ENCODE results near the gene VMP1. TPM values are rescaled to one million over a fixed set of nuclear protein-coding genes. Genes with fewer than 3 reads are reported as not detected.

VMP1 gene
- total RNA-seq, 2 experiments from 2014 or later, result 239 to 248 TPM

GRCh38 chr17:59811209-59811608 is 103.8 kb downstream of the VMP1 start:
- CTCF ChIA-PET, result interaction anchor here (0.7 to 1.2 kb wide), 2 partner anchors 13 to 494 kb away, joined by 3 to 6 read pairs; no protein-coding TSS in a partner anchor

DNA sequence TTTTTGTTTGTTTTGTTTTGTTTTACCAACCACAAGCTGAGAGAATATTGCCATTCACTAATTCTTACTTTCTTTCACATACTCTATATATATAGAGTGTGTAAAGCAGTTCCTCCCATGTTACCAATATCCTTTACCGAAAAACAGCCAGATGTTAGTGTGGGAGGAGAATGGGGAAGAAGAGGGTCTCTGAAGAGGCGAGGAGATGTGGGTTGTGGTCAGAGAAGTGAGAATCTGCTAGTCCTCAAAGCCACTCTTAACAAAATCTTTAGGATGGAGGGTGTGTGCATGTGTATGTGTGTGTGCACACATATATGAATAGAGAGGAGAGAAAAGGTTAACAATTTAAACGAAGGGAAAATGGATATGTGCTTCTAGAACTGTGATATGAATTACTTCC is 104.7 kb downstream of the VMP1 start:
- POLR2A ChIA-PET, result no interaction called here
- H3K4me1 Mint-ChIP-seq (ENCODE audit: low read depth), result peaks cover 27% of the 10 kb centered on the region
- H3K36me3 Mint-ChIP-seq (ENCODE audit: low read depth), result peaks cover 31% of the 10 kb centered on the region
- peak overlapping the region; percentile 32 for H3K27ac Mint-ChIP-seq
- no peak overlapping the region for H3K4me3 Mint-ChIP-seq
- TF ChIP-seq, protein P1, sequence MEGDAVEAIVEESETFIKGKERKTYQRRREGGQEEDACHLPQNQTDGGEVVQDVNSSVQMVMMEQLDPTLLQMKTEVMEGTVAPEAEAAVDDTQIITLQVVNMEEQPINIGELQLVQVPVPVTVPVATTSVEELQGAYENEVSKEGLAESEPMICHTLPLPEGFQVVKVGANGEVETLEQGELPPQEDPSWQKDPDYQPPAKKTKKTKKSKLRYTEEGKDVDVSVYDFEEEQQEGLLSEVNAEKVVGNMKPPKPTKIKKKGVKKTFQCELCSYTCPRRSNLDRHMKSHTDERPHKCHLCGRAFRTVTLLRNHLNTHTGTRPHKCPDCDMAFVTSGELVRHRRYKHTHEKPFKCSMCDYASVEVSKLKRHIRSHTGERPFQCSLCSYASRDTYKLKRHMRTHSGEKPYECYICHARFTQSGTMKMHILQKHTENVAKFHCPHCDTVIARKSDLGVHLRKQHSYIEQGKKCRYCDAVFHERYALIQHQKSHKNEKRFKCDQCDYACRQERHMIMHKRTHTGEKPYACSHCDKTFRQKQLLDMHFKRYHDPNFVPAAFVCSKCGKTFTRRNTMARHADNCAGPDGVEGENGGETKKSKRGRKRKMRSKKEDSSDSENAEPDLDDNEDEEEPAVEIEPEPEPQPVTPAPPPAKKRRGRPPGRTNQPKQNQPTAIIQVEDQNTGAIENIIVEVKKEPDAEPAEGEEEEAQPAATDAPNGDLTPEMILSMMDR (IDR thresholded peaks at IDR 0.05), result no peak
- peak; percentile 51 for ATAC-seq
- no peaks in the 10 kb centered on the region for H3K27me3 Mint-ChIP-seq
- no peaks in the 10 kb centered on the region for H3K9me3 Mint-ChIP-seq
- no peak for DNase-seq
- intact Hi-C loops (cut with micrococcal nuclease), result no loop called here
- CTCF ChIA-PET, result interaction anchor here (1.2 kb wide), 1 partner anchor 13 kb away, joined by 6 read pairs; no protein-coding TSS in a partner anchor

More at GRCh38 chr17:59811209-59811608, 103.8 kb downstream of the VMP1 start:
- Mint-ChIP-seq H3K27me3 (no peaks in the 10 kb centered on the region), H3K9me3 (no peaks in the 10 kb centered on the region), H3K4me3 (no peak overlapping the region), H3K27ac (no peak overlapping the region), H3K36me3 (ENCODE audit: low read depth) (peaks cover 31% of the 10 kb centered on the region), H3K4me1 (ENCODE audit: low read depth) (peaks cover 27% of the 10 kb centered on the region)
- POLR2A ChIA-PET, result no interaction called here
- ATAC-seq, result no peak
- no peak for DNase-seq
- intact Hi-C loops (cut with micrococcal nuclease), result no loop called here
- TF ChIP-seq, protein P1 (IDR thresholded peaks at IDR 0.05), result no peak

DNA sequence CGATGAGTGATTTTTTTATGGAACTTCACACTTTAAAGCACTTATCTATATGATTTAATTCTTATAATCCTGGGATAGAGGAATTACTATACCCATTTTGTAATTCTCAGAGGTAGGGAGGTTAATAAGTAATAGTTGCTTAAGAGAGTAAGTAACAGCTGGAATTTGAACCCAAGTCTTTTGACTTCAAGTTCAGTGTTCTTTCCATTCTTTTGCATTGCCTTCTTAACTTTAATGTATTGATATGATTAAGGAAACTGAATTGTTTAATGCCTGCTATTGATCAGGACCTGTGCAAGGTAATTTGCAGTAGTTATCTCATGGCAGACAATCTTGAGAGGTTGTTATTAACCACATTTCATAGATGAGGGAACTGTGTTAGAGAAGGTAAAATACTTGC is 106.8 kb downstream of the VMP1 start:
- ChIA-PET POLR2A (interaction anchor here (1.0 to 1.3 kb wide), 3 partner anchors 12 to 25 kb away, joined by 3 to 5 read pairs (median 4); no protein-coding TSS in a partner anchor), CTCF (interaction anchor here (1.0 kb wide), 1 partner anchor 45 kb away, joined by 5 read pairs; no protein-coding TSS in a partner anchor)
- peak overlapping the region; percentile 30 for H3K27ac Mint-ChIP-seq

GRCh38 chr17:59814685-59815084 is 107.2 kb downstream of the VMP1 start:
- DNase-seq (no peak), ATAC-seq (no peak)
- Mint-ChIP-seq H3K4me3 (no peak overlapping the region), H3K27me3 (no peaks in the 10 kb centered on the region), H3K4me1 (ENCODE audit: low read depth) (peaks cover 22% of the 10 kb centered on the region), H3K36me3 (ENCODE audit: low read depth) (peaks cover 26% of the 10 kb centered on the region), H3K27ac (peak overlapping the region; percentile 34), H3K9me3 (no peaks in the 10 kb centered on the region)
- ChIA-PET CTCF (interaction anchor here (1.0 kb wide), 1 partner anchor 45 kb away, joined by 5 read pairs; no protein-coding TSS in a partner anchor), POLR2A (interaction anchor here (0.7 to 1.3 kb wide), 4 partner anchors 12 to 25 kb away, joined by 3 to 5 read pairs (median 4); no protein-coding TSS in a partner anchor)
- TF ChIP-seq, protein P1 (IDR thresholded peaks at IDR 0.05), result no peak
- intact Hi-C loops (cut with micrococcal nuclease), result no loop called here

More for the DNA sequence above, 106.8 kb downstream of the VMP1 start:
- no peaks in the 10 kb centered on the region for H3K27me3 Mint-ChIP-seq
- ATAC-seq (no peak), DNase-seq (no peak)
- peaks cover 26% of the 10 kb centered on the region for H3K36me3 Mint-ChIP-seq (ENCODE audit: low read depth)
- H3K9me3 Mint-ChIP-seq, result no peaks in the 10 kb centered on the region
- no peak overlapping the region for H3K4me3 Mint-ChIP-seq
- peaks cover 22% of the 10 kb centered on the region for H3K4me1 Mint-ChIP-seq (ENCODE audit: low read depth)
- TF ChIP-seq, protein P1 (IDR thresholded peaks at IDR 0.05), result no peak
- intact Hi-C loops (cut with micrococcal nuclease), result no loop called here

DNA sequence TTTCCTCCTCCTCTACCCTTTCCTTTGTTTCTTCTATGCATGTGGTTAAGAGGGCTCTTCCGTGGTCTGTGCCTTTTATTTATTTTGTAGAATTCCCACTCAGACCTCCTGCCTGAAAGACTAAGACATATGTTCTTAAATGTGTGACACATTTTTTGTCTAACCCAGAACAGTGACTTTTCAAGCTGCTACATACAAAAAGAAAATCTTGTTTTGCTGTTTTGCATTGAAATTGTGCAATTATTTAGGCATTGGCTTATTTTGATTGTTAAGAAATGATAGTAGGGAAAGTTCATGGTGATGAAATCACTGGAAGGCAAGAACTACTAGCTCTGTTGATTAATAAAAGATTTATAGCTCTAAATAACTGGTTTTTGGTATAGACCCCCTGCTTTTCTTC is 108.5 kb downstream of the VMP1 start:
- Mint-ChIP-seq H3K27me3 (no peaks in the 10 kb centered on the region), H3K4me1 (ENCODE audit: low read depth) (peaks cover 31% of the 10 kb centered on the region), H3K27ac (peak overlapping the region; percentile 4), H3K9me3 (no peaks in the 10 kb centered on the region), H3K36me3 (ENCODE audit: low read depth) (peaks cover 35% of the 10 kb centered on the region), H3K4me3 (no peak overlapping the region)
- TF ChIP-seq, protein P1 (IDR thresholded peaks at IDR 0.05), result no peak
- ChIA-PET CTCF (no interaction called here), POLR2A (interaction anchor here (1.0 kb wide), 1 partner anchor 54 kb away, joined by 5 read pairs; no protein-coding TSS in a partner anchor)
- intact Hi-C loops (cut with micrococcal nuclease), result no loop called here
- DNase-seq (no peak), ATAC-seq (no peak)

Data from activated CD8-positive, alpha-beta T cell treated with anti-CD3 and anti-CD28 coated beads for 36 hours (primary cell).